CD14-positive monocyte (primary cell): ENCODE data around the gene IL19. TPM values are rescaled to one million over a fixed set of nuclear protein-coding genes. Genes with fewer than 3 reads are reported as not detected.

ENCODE experiments used
- DNase-seq, 3 donors: peaks; one replicate each; pipeline ENCODE4 v3.0.0-alpha.2; 2011 to 2022
- H2AFZ ChIP-seq: 2 replicates; pipeline ENCODE4 v1.6.0; 2012; ENCODE audit warnings: mild to moderate bottlenecking, low read depth, low read length, inconsistent platforms; ENCODE audit not compliant: insufficient read depth, poor library complexity, severe bottlenecking
- H3K27ac ChIP-seq, 2 donors: 1 replicate in 1 of 2; 2 replicates in 1 of 2; pipeline ENCODE4 v1.5.1; 2012 to 2013; ENCODE audit warnings: low read length in 2 of 2, control low read depth in 1 of 2, inconsistent platforms in 1 of 2, low read depth in 1 of 2, mild to moderate bottlenecking in 1 of 2
- H3K27me3 ChIP-seq, 2 donors: one replicate each; pipeline versions ENCODE4 v1.6.0 to v1.6.1; 2011 to 2013; ENCODE audit warnings: low read length in 2 of 2; ENCODE audit not compliant: control insufficient read depth in 2 of 2, insufficient read depth in 2 of 2
- H3K36me3 ChIP-seq, 2 donors: replicated peaks in 1 of 2; 1 replicate in 1 of 2; 2 replicates in 1 of 2; pipeline versions ENCODE4 v1.5.1 to v1.6.1; 2012 to 2013; ENCODE audit warnings: low read length in 2 of 2, control low read depth in 1 of 2, inconsistent platforms in 1 of 2, mild to moderate bottlenecking in 1 of 2; ENCODE audit not compliant: insufficient read depth in 2 of 2, control insufficient read depth in 1 of 2
- H3K4me1 ChIP-seq, 2 donors: 1 replicate in 1 of 2; 2 replicates in 1 of 2; pipeline versions ENCODE4 v1.5.1 to v1.6.1; 2012 to 2013; ENCODE audit warnings: low read length in 2 of 2, control low read depth in 1 of 2, inconsistent platforms in 1 of 2, mild to moderate bottlenecking in 1 of 2, moderate library complexity in 1 of 2; ENCODE audit not compliant: insufficient read depth in 2 of 2, control insufficient read depth in 1 of 2
- H3K4me2 ChIP-seq: replicated peaks from 2 replicates; pipeline ENCODE3; 2012; ENCODE audit warnings: low read length, moderate library complexity, mild to moderate bottlenecking; ENCODE audit not compliant: poor library complexity, severe bottlenecking; ENCODE audit errors: extremely low read depth
- H3K4me3 ChIP-seq, 3 experiments: fragments of 200-600 bp in 1 of 3; sonication (generic) in 1 of 3; replicated peaks in 1 of 3; 1 replicate in 2 of 3; 2 replicates in 1 of 3; pipeline ENCODE4 v1.5.1; 2011 to 2013; ENCODE audit warnings: low read length in 3 of 3, mild to moderate bottlenecking in 3 of 3, control low read depth in 2 of 3, low read depth in 2 of 3, inconsistent platforms in 1 of 3, moderate library complexity in 1 of 3
- H3K79me2 ChIP-seq: 2 replicates; pipeline ENCODE4 v1.6.0; 2012; ENCODE audit warnings: mild to moderate bottlenecking, control low read depth, inconsistent platforms, low read length, moderate library complexity; ENCODE audit not compliant: insufficient read depth
- H3K9ac ChIP-seq: 2 replicates; pipeline ENCODE4 v1.6.0; 2017; ENCODE audit warnings: low read length, mild to moderate bottlenecking; ENCODE audit not compliant: insufficient read depth, poor library complexity, severe bottlenecking
- H3K9me3 ChIP-seq, 2 donors: replicated peaks in 1 of 2; 1 replicate in 1 of 2; 2 replicates in 1 of 2; pipeline versions ENCODE4 v1.5.1 to v1.6.1; 2012 to 2013; ENCODE audit warnings: low read length in 2 of 2, control low read depth in 1 of 2; ENCODE audit not compliant: control insufficient read depth in 1 of 2, insufficient read depth in 1 of 2
- H4K20me1 ChIP-seq: 2 replicates; pipeline ENCODE4 v1.6.0; 2012; ENCODE audit warnings: mild to moderate bottlenecking, low read length, control low read depth, moderate library complexity; ENCODE audit not compliant: insufficient read depth
- H3K27ac Mint-ChIP-seq, 7 donors: one replicate each; pipeline ENCODE4 v1.8.0; 2020; ENCODE audit warnings: mild to moderate bottlenecking in 7 of 7, mixed read lengths in 7 of 7, moderate library complexity in 6 of 7, inconsistent platforms in 2 of 7
- H3K27me3 Mint-ChIP-seq, 3 donors: one replicate each; pipeline ENCODE4 v1.8.0; 2021 to 2022; ENCODE audit warnings: low read depth in 3 of 3, mild to moderate bottlenecking in 3 of 3, mixed read lengths in 3 of 3, moderate library complexity in 3 of 3, inconsistent platforms in 1 of 3
- H3K36me3 Mint-ChIP-seq, 2 donors: one replicate each; pipeline ENCODE4 v1.8.0; 2020; ENCODE audit warnings: mixed read lengths in 2 of 2, inconsistent platforms in 1 of 2, mild to moderate bottlenecking in 1 of 2
- H3K4me1 Mint-ChIP-seq: one replicate; pipeline ENCODE4 v1.8.0; 2020; ENCODE audit warnings: mild to moderate bottlenecking, mixed read lengths
- H3K4me3 Mint-ChIP-seq, 2 donors: one replicate each; pipeline ENCODE4 v1.8.0; 2020; ENCODE audit warnings: mild to moderate bottlenecking in 2 of 2, mixed read lengths in 2 of 2, moderate library complexity in 1 of 2
- H3K9me3 Mint-ChIP-seq, 7 donors: one replicate each; pipeline ENCODE4 v1.8.0; 2020 to 2022; ENCODE audit warnings: mixed read lengths in 7 of 7, mild to moderate bottlenecking in 6 of 7, moderate library complexity in 6 of 7, inconsistent platforms in 2 of 7
- CTCF ChIP-seq: fragments of 200-600 bp; IDR thresholded peaks from one replicate; pipeline ENCODE4 v1.8.0; 2022; ENCODE audit warnings: antibody characterized with exemption, mild to moderate bottlenecking
- WGBS: methylation state at CpG from one replicate; pipeline ENCODE4 v1.1.5; 2013; ENCODE audit warnings: missing lambda C conversion rate; ENCODE audit not compliant: insufficient coverage; 5-methylcytosine and 5-hydroxymethylcytosine counted together
- intact Hi-C, 2 donors: fragments of 100-400 bp; cut with micrococcal nuclease; formaldehyde crosslinking; loops; one replicate each; pipeline versions ENCODE4 v1.15.0 to v1.15.1; 2023
- polyA plus RNA-seq, 3 donors: library from polyadenylated mRNA; depleted of rRNA in 1 of 3; unstranded in 2 of 3; stranded (reverse) in 1 of 3; fragments of 300-500 nt in 2 of 3; fragments of >200 nt in 1 of 3; fragmentation: Illumina TruSeq in 2 of 3; gene quantifications; 1 replicate in 2 of 3; 2 replicates in 1 of 3; pipeline ENCODE4 v1.2.3, GENCODE V29; 2012 to 2021

IL19 gene
- polyA plus RNA-seq, 3 donors, result 0.41 TPM; not detected in 2

GRCh38 chr1:206809504-206810084, 39.0 kb downstream of the IL19 start:
- peaks cover 2% of the 10 kb centered on the region for H3K4me1 Mint-ChIP-seq
- intact Hi-C loops, result loop anchor here (2.0 to 10.0 kb wide), 4 partner anchors 72 to 185 kb away; no protein-coding TSS in a partner anchor
- Histone ChIP-seq H3K36me3 (no peaks in the 10 kb centered on the region), H3K9ac (no peak overlapping the region), H3K4me2 (no peak overlapping the region), H4K20me1 (no peaks in the 10 kb centered on the region), H3K27ac (no peak overlapping the region), H3K4me3 (no peak overlapping the region), H3K79me2 (no peaks in the 10 kb centered on the region), H2AFZ (no peak overlapping the region), H3K4me1 (no peaks in the 10 kb centered on the region), H3K27me3 (no peaks in the 10 kb centered on the region), H3K9me3 (peaks cover 8 to 15% of the 10 kb centered on the region in 2 donors)
- WGBS, result 40% methylated on average over 1 of the region's 4 CpGs
- no peak overlapping the region for H3K4me3 Mint-ChIP-seq
- TF ChIP-seq CTCF, result peak; percentile 5
- H3K36me3 Mint-ChIP-seq, result peaks cover 0 to 2% of the 10 kb centered on the region in 2 donors
- H3K9me3 Mint-ChIP-seq, result peaks cover 8 to 20% (median 15%) of the 10 kb centered on the region in 7 donors
- no peak for DNase-seq
- H3K27ac Mint-ChIP-seq, result no peak overlapping the region
- H3K27me3 Mint-ChIP-seq, result peaks cover 3 to 4% (median 3%) of the 10 kb centered on the region in 3 donors

- Mint-ChIP-seq H3K27me3 (peaks cover 3 to 4% (median 3%) of the 10 kb centered on the region in 3 donors), H3K9me3 (peaks cover 8 to 20% (median 15%) of the 10 kb centered on the region in 7 donors), H3K4me1 (peaks cover 10% of the 10 kb centered on the region), H3K36me3 (peaks cover 0 to 2% of the 10 kb centered on the region in 2 donors), H3K4me3 (no peak overlapping the region), H3K27ac (no peak overlapping the region)
- no peaks in the 10 kb centered on the region for H4K20me1 ChIP-seq
- DNase-seq, result peak in 1 of 3 donors; percentile 71
- H3K4me2 ChIP-seq, result no peak overlapping the region
- no peak overlapping the region for H2AFZ ChIP-seq
- H3K27me3 ChIP-seq, result no peaks in the 10 kb centered on the region
- peaks cover 8 to 15% of the 10 kb centered on the region in 2 donors for H3K9me3 ChIP-seq
- peaks cover 0 to 4% of the 10 kb centered on the region in 2 donors for H3K4me1 ChIP-seq
- no peak for TF ChIP-seq CTCF
- intact Hi-C loops, result loop anchor here in 1 of 2 donors (10.0 kb wide), 1 partner anchor 188 kb away; no protein-coding TSS in a partner anchor
- no peaks in the 10 kb centered on the region for H3K79me2 ChIP-seq
- 83% methylated on average over 1 of the region's 2 CpGs for WGBS
- no peak overlapping the region for H3K9ac ChIP-seq
- no peak overlapping the region for H3K4me3 ChIP-seq
- H3K27ac ChIP-seq, result no peak overlapping the region
- H3K36me3 ChIP-seq, result no peaks in the 10 kb centered on the region
Measured at GRCh38 chr1:206812471-206812870, 41.9 kb downstream of the IL19 start.
